HG03066 (cell line): ENCODE data around the gene ELMO3.

Experiments
- ATAC-seq: cut with Tn5 transposase; IDR thresholded peaks from one replicate; pipeline ENCODE4 v1.9.1; 2021; ENCODE audit warnings: low read depth; ENCODE audit not compliant: unreplicated experiment

ELMO3 gene

GRCh38 chr16:67252609-67253497 is 53.9 kb downstream of the ELMO3 start:
- ATAC-seq = no peak
